K562 (cell line): ENCODE measurements around the gene CHRND.

ENCODE experiments used
- POLR2A ChIP-seq: fragments of 450-650 bp; conservative IDR thresholded peaks from 2 replicates; pipeline ENCODE4 v1.6.1; 2016
- SRSF9 ChIP-seq: fragments of 200-400 bp; formaldehyde crosslinking; IDR thresholded peaks from 2 replicates; pipeline ENCODE4 v1.6.1; 2017; ENCODE audit warnings: low read depth, low read length, borderline replicate concordance

GRCh38 chr2:232492963-232493700, 32.8 kb upstream of the CHRND start:
- no peak for TF ChIP-seq SRSF9
- no peak for TF ChIP-seq POLR2A
